Jurkat, Clone E6-1 (cell line): ENCODE data around the gene SLC25A33.
A peak's percentile ranks its signal among the peaks of the same experiment; 100 is the strongest.

Experiments
- DNase-seq: peaks from one replicate; pipeline ENCODE4 v3.0.0-alpha.2; 2011; ENCODE audit warnings: low read depth, low spot score
- H3K4me3 ChIP-seq: 2 replicates; pipeline ENCODE4 v1.5.1; 2011; ENCODE audit warnings: mild to moderate bottlenecking, low read length, control low read depth, moderate library complexity

The SLC25A33 gene

GRCh38 chr1:9576903-9577302, 37.6 kb downstream of the SLC25A33 start:
- DNase-seq, result no peak
- no peak overlapping the region for H3K4me3 ChIP-seq

GRCh38 chr1:9577423-9577822, 38.2 kb downstream of the SLC25A33 start:
- H3K4me3 ChIP-seq, result no peak overlapping the region
- no peak for DNase-seq

DNA sequence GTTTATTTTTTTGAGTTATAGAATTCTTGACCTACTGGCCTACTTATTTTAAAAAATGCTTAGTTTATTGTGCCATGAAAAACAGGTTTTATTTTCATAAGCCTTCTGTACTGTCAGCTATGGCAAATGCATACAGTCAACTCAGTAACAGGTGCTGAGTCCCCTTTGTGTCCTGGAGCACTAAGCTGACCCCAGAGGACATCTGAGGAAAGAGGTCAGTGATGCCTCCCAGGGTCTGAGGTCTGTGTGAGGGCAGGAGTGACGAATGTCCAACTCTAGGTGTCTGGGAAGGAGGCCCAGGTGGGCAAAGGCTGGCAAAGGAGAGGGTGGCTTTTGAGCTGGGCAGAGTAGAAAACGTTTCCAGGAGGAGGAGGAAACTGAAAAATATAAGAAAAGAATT, 41.7 kb downstream of the SLC25A33 start:
- no peak for DNase-seq
- H3K4me3 ChIP-seq, result no peak overlapping the region

DNA sequence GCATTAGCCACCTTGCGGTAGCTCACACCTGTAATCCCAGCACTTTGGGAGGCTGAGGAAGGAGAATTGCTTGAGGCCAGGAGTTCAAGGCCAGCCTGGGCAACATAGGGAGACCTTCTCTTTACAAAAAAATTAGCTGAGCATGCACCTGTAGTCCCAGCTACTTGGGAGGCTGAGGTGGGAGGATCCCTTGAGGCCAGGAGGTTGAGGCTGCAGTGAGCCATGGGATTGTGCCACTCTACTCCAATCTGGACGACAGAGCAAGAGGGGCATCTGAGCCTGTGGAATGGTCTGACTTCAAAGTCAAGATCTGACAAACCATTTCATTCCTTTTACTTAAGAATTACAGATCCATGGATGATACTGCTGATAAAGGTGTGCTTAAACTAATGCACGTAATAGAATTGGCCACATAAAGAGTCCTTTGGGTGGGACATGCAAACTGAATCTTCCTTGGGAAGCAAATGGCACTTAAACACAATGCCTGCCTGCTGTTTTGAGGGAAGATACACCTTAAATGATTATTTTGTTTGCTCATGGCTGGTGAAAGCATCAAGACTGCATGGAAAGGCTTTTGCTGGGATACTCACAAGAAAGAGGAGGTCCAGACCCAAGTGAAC, 47.0 kb downstream of the SLC25A33 start:
- DNase-seq, result no peak
- H3K4me3 ChIP-seq, result no peak overlapping the region

GRCh38 chr1:9588551-9589143, 49.4 kb downstream of the SLC25A33 start, which contains the start of gene TMEM201:
Gene TMEM201 (plus strand): TSS chr1:9588911. CDS start chr1:9588931, 20 bp downstream.
- peak; percentile 81 for DNase-seq
- peak within 1 kb of the TSS; percentile 68 for H3K4me3 ChIP-seq

DNA sequence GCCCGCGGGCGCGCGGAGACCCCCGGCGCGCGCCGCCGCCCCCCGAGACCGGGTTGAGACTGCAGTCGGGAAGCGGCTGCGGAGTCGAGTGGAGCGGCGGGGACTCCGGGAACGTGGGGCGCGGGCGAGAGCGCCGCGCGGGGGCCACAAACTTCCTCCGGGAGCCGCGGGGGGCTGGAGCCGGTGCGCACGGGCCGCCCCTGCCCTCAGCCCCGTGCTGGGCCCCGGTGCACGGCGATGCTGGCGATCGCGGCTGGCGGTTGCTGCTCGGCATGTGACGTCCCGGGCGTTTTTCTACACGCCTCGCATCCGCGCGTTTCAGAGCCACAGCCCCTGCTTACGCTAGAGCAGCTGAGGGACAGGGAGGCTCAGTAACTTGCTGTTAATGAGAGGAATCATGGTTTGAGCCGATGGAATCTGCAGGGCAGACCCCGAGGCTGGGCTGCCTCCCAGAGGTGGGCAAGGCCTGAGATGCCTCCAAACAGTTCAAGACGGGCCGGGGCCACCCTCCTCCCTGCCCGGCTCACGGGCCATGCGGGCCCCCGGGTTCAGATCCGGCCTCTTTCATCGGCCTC, 50.0 kb downstream of the SLC25A33 start:
- DNase-seq, result no peak
- H3K4me3 ChIP-seq, result peak overlapping the region; percentile 68

- DNase-seq, result no peak
- H3K4me3 ChIP-seq, result peak overlapping the region; percentile 68
Measured at GRCh38 chr1:9589719-9590157, 50.5 kb downstream of the SLC25A33 start.

DNA sequence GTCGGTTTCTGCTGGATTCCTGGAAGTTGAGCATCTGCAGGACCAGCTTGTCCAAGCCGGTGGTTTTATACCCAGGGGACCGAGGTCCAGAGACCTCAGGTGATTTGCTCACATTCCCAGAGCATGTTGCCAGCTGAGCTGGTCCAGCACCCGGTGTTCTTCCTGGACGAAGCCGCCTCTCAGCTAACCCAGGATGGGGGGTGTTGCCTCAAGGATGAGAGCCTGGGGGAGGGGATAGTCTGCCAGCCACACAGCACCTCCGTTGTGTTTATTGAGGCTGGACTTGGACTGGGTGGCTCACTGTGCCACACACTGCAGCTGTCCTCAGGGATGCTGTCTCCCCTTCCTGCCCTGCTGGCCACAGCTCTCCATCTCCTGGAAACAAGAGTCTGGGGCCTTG, 50.9 kb downstream of the SLC25A33 start:
- DNase-seq, result no peak

DNA sequence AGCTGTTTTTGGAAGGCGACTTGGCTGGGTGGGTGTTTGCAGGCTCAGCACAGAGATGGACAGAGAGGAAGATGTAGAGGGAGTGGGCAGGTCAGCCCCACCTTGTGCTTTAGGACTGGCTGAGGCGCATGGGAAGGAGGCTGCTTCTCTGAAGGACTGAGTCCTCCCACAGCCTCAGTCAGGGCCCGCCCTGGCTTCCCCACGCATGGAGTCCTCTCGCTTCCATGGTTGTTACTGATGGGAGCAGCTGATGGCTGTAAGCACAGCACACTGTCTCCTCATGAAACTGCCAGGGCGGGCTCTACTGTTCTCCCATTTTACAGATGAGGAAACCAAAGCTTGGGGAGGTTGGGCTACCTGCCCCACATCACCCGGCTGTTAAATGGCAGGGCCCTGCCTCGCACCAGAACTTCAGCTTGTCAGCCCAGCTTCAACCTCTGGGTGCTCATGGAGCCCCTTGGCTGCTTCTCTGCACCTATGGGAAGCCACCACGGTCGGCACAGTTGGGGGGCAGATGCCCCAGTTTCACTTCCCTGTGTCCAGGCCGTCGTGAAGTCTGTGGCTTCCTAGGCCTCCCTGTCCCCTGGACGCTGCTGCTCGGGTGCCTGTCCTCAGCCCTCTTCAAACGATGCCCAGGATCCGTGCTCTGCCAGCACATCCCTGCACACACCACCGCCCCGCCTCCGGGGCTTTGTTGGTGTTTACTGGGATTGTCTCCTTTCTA, 51.8 kb downstream of the SLC25A33 start:
- H3K4me3 ChIP-seq, result no peak overlapping the region

More for the DNA sequence above, 50.9 kb downstream of the SLC25A33 start:
- peak overlapping the region; percentile 68 for H3K4me3 ChIP-seq

GRCh38 chr1:9591669-9592509, 52.6 kb downstream of the SLC25A33 start:
- no peak overlapping the region for H3K4me3 ChIP-seq
- no peak for DNase-seq

More for the DNA sequence above, 51.8 kb downstream of the SLC25A33 start:
- no peak for DNase-seq

GRCh38 chr1:9592510-9593075, 53.3 kb downstream of the SLC25A33 start:
- no peak for DNase-seq
- H3K4me3 ChIP-seq, result no peak overlapping the region

- no peak for DNase-seq
- H3K4me3 ChIP-seq, result no peak overlapping the region
Measured at GRCh38 chr1:9593147-9593491, 53.9 kb downstream of the SLC25A33 start.

DNA sequence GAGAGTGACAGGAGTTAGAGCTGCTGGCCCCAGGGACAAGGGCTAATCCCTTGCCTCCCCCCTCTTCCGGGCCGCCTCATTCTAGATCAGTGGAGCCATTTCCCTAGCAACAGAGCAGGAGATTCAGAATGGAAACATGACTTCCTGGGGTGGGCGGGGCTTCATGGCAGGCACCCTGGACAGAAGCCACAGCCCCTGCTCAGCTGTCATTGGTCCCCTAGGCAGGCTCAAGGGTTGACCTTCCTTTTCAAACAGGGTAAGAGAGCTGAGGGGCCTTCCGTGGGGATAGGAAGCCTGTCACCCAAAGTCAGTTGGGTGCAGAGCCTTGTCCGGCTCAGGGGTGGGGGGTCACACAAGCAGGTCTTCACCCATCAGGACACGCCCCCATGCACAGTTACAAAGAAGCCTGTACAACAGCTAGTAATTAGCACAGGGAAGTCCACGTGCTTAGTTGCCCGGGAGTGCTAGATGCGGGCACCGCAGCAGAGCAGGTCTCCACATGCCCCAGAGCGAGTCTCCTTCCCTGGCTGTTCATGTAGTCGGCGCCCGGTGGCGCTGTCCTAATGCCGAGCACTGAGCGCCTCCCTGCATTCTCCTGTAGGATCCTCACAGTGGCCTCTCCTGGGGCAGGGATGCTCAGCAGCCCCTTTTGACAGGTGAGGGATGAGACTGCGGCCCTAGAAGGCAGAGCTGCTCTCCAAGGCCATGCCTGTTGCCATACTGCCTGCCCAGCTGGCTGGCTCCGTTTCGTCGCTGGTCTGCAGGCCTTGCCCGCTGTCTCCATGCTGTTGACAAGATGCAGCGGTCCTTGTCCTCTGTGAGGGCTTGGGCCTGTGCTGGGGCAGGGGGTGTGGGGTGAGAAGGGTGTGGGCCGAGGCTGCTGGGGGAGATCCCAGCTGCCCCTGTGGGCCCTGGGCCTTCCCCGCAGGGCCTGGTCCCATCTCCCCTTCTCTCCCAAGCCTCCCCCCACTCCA, 54.5 kb downstream of the SLC25A33 start:
- peak; percentile 32 for DNase-seq
- H3K4me3 ChIP-seq, result no peak overlapping the region

GRCh38 chr1:9594471-9595155, 55.3 kb downstream of the SLC25A33 start:
- no peak overlapping the region for H3K4me3 ChIP-seq
- DNase-seq, result no peak

DNA sequence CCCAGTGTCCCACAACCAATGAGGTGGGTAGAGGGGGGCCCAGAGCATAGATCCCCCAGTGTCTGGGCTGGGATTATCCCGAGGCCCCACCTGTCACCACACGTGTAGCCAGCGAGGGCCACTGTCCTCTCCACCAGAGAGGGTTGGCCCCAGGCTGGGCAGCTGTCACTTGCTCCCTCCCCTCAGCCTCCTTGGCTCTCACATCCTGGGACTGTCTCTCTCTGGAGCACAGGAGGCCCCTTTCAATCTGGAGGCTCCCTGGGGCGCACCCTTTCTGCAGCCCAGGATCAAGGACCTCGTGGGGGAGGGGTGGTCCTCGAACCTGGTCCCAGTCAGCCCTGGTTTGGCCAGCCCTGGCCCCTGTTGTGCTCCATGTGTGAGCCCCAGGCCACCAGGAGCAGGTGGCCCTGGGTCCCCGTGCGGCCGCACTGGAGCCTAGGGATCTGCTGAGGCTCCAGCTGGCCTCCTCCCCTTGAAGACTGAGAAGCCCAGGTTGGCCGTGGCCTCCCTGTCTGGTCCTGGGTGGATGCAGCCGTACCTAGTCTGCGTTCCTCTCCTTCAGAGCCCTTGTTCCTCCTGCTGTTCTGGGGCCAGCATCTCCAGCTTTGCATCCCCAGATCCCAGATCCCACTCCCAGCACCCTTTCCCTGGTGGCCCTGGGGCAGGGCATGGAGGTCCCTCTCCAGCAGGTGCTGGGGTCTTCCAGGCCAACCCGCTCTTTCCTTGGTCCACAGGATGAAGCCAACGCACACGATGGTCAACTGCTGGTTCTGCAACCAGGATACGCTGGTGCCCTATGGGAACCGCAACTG, 56.1 kb downstream of the SLC25A33 start:
- H3K4me3 ChIP-seq, result no peak overlapping the region
- DNase-seq, result no peak

GRCh38 chr1:9595968-9596340, 56.7 kb downstream of the SLC25A33 start:
- no peak for DNase-seq
- H3K4me3 ChIP-seq, result no peak overlapping the region
